COLO829 (cell line): ENCODE measurements around the gene GPS1.
A peak's percentile ranks its signal among the peaks of the same experiment; 100 is the strongest.
"Not testable (repeated sequence)": the region's sequence is repeated elsewhere in the genome, so short reads cannot be mapped to it uniquely, and the experiment has no call there.

Source experiments
- DNase-seq: peaks from one replicate; pipeline ENCODE4 v3.0.0; 2012; ENCODE audit warnings: low spot score

The GPS1 gene

DNA sequence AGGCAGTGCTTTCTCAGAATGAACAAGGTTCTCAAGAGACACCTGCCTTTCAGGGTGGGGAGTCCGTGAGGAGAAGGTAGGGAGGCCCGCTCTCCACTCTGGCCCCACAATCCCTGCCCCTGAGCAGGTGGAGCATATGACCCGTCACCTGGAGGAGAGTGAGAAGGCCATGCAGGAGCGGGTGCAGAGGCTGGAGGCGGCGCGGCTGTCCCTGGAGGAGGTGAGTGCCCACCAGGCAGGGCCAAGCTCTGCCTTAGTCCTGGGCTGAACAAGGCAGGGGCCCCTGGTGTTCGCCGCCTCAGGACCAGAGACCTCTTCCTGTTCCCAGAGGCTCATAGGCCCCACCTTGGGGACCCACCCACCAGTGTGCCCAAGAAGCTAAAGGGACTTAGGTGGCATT lies 22.7 kb upstream of the GPS1 start:
- DNase-seq: no peak

DNA sequence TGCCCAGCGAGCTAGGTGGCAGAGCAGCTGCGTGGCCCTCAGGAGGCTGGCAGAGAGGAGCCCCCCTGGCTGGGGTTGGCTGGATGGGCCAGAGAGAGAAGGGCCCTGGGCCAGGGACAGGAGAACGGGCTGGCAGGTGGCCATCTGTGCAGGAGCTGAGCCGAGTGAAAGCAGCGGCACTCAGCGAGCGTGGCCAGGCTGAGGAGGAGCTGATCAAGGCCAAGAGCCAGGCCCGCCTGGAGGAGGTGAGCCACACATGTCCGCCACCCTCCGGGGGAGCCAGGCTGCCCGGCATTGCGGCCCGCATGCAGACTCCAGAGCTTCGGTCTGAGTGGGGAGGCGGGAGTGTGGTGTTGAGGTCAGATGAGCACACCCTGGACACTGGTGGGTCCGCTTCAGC lies 22.3 kb upstream of the GPS1 start:
- no peak for DNase-seq

DNA sequence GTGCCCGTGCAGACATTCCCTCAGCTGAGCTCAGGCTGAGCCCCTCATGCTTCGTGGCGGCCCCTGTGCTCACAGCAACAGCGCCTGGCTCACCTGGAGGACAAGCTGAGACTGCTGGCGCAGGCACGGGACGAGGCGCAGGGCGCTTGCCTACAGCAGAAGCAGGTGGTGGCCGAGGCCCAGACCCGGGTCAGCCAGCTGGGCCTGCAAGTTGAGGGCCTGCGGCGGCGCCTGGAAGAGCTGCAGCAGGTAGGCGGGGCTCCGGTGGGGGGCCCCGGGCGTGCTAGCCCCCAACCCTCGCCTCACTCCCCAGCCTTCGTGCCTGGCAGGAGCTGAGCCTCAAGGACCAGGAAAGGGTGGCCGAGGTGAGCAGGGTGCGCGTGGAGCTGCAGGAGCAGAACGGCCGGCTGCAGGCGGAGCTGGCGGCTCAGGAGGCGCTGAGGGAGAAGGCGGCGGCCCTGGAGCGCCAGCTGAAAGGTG lies 21.7 kb upstream of the GPS1 start:
- DNase-seq: no peak

DNA sequence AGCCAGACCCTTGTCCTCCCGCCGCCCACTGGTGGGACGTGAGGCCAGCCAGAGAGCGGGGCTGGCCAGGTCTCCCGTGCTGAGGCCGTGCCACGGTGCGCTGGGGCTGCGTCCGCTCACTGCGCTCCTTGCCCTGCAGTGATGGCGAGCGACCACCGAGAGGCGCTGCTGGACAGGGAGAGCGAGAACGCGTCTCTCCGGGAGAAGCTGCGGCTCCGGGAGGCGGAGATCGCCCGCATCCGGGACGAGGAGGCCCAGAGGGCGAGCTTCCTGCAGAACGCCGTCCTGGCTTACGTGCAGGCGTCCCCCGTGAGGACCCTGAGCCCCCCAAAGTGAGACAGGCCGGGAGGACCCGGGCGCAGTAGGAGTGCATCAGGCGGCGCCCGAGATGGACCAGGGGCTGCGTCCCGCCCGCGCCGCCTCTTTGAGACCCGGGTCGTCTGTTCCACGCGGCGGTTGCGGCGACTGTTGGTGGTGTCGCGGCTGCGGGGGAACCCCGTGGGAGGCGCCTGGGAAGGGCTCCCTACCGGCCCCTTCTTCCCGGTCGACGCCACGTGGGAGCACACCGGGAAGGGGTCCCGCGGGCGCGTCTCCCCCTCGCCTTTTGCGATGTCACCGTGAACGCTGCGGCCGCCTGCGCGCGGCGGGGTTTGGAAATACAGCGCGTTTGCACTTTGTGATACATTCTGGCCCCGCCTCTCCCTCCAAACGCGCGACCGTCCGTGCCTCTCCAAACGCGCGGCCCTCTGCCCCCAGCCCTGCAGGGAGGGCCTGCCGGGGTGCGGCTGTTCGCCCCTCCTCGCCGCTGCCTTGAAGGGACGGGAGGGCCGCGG lies 21.0 kb upstream of the GPS1 start:
- DNase-seq: peak; percentile 54

DNA sequence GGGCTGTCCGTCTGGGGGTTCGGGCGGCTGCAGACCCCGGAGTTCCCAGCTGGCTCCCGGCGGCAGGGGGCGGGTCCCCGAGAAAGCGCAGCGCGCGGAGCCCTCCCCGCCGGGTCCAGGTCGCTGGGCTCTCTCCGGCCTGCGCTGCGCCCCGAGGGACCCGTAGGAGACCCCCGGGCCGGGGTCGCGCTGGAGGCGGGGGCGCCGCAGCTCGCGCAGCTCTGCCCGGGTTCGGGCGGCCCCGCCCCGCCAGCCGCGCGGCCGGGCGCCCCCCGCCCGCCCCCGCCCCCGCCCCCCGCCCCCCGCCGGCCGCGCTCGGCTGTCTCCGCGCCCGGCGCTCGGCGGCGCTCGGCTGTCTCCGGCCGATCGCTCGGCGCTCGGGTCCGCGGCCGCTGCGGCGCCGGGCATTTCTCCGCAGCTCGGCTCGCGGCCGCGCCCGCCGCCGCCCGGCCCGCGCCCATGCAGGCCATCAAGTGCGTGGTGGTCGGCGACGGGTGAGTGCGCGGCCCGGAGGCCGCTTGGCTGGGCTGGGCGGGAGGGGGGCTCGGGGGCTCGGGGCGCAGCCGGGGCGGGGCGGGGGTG lies 20.3 kb upstream of the GPS1 start, which contains the start of gene RAC3:
Gene RAC3 (plus strand): TSS at position 376 of the 582 bp plus-strand sequence. CDS start 84 bp downstream, at position 460.
- no peak for DNase-seq

DNA sequence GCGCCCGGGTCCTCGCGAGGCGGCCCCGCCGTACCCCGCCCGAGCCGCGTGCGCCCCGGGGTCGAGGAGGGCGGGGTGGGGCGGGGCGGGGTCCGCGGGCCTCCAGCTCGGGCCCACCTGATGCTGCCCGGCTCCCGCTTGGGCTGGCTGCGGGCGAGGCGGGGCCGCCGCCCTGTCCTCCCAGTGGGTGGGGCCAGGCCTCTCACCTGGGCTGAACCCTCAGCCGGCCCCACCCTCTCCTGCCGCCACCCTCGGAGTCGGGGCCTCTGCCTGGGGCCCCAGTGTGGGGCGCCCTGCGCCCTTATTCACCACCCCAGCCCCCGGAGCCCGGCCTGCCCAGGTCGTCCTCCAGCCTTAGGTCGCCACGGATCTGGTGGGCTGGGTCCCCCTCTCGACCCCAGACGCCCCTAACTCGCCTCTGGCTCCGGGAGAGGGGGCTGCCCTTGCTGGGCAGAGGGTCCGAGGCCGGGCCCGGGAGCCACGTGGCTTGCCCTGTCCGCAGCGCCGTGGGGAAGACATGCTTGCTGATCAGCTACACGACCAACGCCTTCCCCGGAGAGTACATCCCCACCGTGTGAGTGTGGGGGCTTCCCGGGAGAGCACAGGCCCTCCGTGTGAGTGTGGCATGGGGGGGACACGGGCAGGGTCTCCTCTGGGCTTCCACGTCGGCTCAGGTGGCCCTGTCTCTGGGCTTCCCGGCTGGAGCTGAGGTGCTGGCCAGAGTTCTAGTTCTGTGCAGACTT lies 19.6 kb upstream of the GPS1 start:
- no peak for DNase-seq

DNA sequence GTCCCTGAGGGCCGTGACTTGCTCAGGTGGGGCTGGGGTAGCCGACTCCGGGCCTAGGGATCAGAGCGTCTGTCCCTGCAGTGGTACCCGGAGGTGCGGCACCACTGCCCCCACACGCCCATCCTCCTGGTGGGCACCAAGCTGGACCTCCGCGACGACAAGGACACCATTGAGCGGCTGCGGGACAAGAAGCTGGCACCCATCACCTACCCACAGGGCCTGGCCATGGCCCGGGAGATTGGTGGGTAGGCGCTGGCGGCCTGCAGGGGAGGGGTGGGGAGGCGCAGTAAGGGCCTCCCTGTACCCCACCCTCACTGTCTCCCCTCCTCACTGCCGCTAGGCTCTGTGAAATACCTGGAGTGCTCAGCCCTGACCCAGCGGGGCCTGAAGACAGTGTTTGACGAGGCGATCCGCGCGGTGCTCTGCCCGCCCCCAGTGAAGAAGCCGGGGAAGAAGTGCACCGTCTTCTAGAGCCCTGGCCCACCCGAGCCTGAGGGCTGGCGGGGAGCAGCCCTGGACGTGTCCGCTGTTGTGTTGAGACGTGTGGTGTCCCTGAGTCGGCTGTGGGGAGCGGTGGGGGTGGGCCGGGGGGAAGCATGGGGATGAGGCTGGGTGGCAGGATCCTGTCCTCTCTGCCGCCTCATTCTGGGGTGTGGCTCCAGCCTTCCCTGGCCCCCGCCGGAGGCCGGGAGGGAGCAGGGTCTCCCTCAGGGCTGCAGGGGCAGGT lies 18.2 kb upstream of the GPS1 start:
- DNase-seq: no peak

DNA sequence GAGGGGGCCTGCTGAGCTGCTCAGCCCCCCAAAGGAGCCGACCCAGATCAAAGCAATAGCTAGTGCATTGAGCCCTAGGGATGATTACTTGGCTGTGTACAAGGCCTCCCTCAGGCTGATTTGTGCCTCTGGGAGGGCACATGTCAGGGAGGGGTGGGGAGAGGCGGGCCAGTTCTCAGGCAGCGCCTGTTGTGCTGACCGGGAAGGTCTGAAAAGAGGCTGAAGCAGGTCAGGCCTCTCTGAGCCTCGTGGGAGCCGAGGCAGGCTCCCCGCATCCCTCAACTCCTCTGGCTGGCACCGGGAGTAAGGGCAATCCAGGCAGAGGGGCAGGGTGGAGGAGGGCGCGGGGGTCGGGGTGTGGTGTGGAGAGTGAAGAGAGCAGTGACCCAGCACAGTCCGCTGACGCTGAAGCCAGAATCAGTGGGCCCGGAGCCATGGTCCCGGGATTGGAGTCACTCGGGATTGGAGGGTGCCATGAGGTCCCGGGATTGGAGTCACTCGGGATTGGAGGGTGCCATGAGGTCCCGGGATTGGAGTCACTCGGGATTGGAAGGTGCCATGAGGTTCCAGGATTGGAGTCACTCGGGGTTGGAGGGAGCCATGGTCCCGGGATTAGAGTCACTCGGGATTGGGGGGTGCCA lies 17.2 kb upstream of the GPS1 start:
- DNase-seq: no peak

GRCh38 chr17:82035488-82035887 lies 16.2 kb upstream of the GPS1 start:
- DNase-seq: no peak

- no peak for DNase-seq
Observed at GRCh38 chr17:82035956-82036633, 15.6 kb upstream of the GPS1 start.

DNA sequence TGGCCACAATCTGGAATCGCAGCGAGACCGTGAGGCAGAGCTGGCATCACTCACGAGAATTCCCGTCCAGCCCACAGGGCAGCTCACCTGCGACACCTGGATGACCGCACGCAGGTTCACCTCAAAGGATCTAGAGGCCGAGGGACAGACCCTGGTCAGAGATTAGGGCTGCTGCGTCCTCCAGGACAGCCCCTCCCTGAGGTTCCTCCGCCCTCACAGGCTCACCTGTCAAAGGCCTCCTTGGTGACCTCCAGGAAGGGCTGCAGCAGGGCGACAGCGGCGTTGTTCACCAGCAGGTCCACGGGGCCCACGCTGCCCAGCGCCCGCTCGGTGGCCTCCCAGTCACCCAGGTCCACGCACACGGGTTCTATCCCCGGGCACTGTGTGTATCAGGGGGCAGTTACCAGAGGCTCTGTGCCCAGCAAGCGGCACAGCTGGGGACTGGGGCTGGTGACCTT lies 15.0 kb upstream of the GPS1 start:
- no peak for DNase-seq

DNA sequence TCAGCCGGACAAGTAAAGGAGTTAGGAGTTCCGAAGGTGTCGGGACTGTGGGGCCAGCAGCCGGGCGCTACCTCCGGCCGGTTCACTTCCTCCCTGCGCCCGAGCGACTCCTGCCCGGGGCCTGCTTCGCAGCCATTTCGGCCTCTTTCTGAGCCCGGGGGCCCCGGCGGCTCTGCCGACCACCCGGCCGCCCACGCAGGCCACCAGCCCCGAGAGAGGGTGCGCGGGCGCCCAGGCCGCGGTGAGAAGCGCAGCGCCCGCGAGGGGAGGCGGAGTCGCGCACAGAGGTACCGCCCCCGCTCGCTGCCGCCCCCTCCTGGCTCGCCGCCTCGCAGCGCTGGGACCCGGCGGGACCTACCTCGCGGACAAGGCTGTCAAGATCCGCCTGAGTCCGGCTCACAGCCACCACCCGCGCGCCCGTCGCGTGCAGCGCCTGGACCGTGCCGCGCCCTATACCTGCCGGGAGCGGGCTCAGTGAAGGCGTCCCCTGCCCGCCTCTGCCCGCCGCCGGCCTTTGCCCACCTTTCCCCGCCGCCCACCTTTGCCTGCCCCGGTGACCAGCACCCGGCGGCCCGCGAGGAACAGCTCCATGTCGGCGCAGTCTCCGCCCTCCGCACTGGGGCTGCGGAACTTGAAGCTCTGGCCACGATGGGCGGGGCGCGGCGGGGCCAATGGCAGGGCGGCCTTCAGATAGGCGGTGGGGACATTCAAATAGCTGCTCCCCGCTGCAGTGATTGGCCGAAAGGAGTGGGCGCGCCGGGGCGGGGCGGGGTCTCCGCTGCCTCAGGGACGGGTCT lies 14.4 kb upstream of the GPS1 start, which contains the start of gene DCXR:
Gene DCXR (minus strand): TSS at position 606 of the 797 bp plus-strand sequence. CDS start 15 bp downstream, at position 591.
- peak; percentile 89 for DNase-seq

GRCh38 chr17:82037889-82038195 lies 13.9 kb upstream of the GPS1 start:
- no peak for DNase-seq

DNA sequence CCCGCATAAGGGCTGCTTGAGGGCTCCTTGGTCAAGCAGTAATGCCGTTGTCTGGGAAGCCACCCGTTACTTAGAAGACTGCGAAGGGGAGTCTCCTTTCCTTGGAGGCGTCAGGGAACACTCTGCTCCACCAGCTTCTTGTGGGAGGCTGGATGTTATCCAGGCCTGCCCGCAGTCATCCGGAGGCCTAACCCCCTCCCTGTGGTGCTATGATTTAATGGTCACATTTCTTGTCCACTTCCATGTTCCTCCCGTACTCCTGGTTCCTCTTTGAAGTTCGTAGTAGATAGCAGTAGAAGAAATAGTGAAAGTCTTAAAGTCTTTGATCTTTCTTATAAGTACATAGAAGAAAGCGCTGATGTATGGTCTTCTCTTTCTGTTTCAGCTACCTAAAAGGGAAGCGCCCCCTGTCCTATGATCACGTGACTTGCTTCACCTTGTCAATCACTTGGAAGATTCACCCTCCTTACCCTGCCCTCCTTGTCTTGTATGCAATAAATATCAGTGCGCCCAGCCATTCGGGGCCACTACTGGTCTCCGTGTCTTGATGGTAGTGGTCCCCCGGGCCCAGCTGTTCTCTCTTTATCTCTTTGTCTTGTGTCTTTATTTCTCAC lies 12.8 kb upstream of the GPS1 start:
- DNase-seq: not testable (repeated sequence)

- no peak for DNase-seq
Observed at GRCh38 chr17:82039695-82040299, 11.9 kb upstream of the GPS1 start.

DNA sequence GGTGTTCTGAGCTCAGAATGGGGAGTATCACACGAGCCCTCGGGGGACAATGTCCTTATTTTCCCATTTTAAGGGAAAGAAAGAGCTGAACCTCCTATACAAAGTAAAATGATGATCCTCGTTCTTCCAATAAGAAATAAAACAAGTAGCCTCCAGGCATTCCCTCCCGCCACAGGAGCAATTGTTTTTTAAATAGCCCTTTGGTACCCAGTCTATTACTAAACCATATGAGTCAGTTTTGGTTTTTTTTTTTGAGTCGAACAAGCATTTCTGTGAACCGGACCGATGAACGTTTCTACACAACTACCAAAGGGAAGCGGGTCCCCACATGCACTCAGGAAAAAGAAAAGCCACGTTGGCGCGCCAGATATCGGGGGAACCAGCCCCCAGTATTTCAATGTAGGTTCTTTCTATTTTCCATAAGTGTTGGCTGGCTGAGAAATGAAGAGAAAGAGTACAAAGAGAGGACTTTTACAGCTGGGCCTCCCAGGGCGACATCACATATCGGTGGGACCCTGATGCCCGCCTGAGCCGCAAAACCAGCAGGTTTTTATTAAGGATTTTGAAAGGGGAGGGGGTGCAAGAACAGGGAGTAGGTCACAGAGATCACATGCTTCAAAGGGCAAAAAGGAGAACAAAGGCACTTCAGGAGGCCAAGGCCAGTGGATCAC lies 10.4 kb upstream of the GPS1 start:
- no peak for DNase-seq

DNA sequence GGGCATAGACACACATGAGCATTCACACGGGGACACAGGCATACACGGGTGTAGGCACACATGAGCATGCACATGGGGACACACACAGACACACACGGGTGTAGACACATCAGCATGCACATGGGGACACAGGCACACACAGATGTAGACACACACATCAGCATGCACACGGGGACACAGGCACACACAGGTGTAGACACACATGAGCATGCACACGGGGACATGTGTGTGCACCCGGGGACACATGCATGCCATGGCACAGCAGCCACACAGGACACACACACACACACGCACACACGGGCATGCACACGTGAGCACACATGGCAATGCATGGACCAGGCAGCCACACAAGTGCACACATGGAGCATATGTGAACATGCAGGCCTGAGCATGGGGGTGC lies 9.0 kb upstream of the GPS1 start:
- no peak for DNase-seq

DNA sequence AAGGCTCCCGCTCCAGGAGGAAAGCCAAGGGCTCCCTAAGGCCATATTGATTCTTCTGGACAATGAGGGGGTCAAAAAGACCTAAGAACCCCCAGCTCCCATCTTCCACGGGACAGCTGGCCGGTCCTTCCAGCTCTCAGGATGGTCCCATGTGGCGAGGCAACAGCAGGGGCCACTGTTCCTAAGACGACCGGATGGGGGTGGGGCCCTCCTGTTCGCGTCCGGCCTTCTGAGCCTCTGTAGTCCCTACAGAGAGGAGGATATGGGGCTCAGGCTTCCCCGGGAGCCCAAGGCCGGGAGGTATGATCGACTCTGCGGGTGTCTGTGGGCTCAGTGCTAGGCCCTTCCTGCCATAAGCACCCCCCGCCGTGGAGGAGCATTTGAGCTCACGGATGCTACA lies 8.2 kb upstream of the GPS1 start:
- no peak for DNase-seq
